GM12873 (cell line): ENCODE results near the gene INTS7.
A peak's percentile ranks its signal among the peaks of the same experiment; 100 is the strongest.

Experiments
- CTCF ChIP-seq: IDR thresholded peaks from 2 replicates; pipeline ENCODE4 v1.5.1; 2012; ENCODE audit warnings: low read depth, mild to moderate bottlenecking, moderate library complexity, low read length, control low read depth; ENCODE audit not compliant: insufficient read depth; ENCODE audit errors: missing control alignments

The INTS7 gene

GRCh38 chr1:212012034-212012740 is 23.2 kb downstream of the INTS7 start:
- peak; percentile 99 for TF ChIP-seq CTCF

GRCh38 chr1:212010004-212010403 is 25.4 kb downstream of the INTS7 start:
- no peak for TF ChIP-seq CTCF

- no peak for TF ChIP-seq CTCF
Measured at GRCh38 chr1:212009561-212009960, 25.8 kb downstream of the INTS7 start.

GRCh38 chr1:212007886-212008285 is 27.5 kb downstream of the INTS7 start:
- TF ChIP-seq CTCF = no peak

GRCh38 chr1:212007178-212007577 is 28.2 kb downstream of the INTS7 start:
- TF ChIP-seq CTCF = no peak

GRCh38 chr1:212004895-212005608 is 30.3 kb downstream of the INTS7 start:
- no peak for TF ChIP-seq CTCF

- no peak for TF ChIP-seq CTCF
Measured at GRCh38 chr1:212002536-212002935, 32.8 kb downstream of the INTS7 start.
